HT-29 (cell line): ENCODE data around the gene HCFC1R1. TPM values are rescaled to one million over a fixed set of nuclear protein-coding genes. Genes with fewer than 3 reads are reported as not detected.

Experiments used
- DNase-seq: peaks from one replicate; pipeline ENCODE4 v3.0.0-alpha.2; 2015; ENCODE audit warnings: low spot score
- small RNA-seq: library from RNA; depleted of rRNA; stranded (forward); fragments of <200 nt; gene quantifications from one replicate; pipeline ENCODE3, GENCODE V24; 2014
- total RNA-seq: library from RNA; depleted of rRNA; stranded (reverse); fragments of >200 nt; shearing (Covaris generic); gene quantifications from 2 replicates; pipeline ENCODE4 v1.2.3, GENCODE V29; 2014; rRNA removed

HCFC1R1 gene
- total RNA-seq, 1 experiment from 2014 or later, result 32.0 TPM

DNA sequence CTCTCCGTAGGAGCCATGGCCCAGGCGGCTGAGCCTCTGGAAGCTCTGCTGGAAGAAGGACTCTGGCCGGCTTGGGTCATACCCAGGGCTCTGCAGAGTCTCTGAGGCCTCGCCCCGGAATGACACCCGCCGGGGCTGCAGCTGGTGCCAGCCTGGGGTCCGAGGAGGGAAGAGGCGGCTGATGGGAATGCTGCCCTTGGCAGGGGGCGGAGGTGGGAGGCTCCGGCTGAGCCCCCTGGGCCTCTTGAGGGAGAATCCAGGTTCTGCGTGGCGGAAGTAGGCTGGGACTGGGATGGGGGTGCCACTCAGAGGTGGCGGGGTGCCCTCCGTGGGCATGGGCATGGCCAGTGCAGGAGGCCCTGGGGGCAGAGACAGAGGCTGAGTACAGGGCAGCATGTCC lies 47.1 kb downstream of the HCFC1R1 start:
- no peak for DNase-seq

DNA sequence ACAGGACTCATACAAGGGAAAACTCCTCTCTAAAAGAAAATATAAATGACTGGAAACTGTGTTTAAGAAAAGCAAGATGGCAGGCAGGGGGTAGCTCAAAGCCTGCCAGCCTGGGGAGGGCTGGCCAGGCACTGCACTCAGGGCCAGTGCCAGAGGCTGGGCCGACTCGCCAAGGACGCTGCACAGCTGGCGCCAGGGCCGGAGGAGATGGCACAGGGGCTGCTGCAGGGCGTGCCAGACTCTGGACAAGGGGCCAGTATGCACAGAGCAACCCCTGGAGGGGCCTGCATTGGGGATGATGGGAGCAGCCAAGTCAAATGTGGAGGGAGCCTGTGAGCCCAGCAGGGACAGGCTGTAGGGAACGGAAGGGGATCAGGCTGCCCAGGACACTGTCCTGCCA lies 47.5 kb downstream of the HCFC1R1 start:
- DNase-seq, result no peak

DNA sequence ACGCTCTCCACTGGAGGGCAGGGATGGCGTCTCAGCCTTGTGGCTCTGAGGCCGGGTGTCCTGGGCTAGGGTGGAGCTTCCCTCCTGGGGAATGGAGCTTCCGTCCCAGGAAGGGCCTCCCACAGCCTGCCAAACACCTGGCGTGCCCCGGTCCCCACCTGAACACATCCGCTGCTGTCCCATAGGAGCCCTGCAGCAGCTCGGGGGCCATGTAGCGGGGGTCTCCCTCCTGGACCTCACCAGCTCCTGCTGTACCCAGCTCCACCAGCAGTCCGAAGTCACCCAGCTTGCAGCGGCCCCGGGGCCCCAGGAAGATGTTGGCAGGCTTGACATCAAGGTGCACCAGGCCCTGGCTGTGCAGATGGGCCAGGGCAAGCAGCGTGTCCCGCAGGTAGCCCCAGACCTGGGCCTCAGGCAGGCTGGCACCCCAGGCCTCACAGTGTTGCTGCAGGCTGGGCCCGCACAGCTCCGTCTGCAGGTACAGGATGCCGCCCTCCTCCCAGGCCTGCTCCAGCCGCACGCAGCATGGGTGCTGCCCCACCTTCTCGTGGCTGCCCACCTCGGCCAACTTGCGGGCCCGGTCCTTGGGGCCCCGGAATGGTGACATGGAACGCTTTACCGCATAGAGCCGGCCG lies 48.5 kb downstream of the HCFC1R1 start:
- DNase-seq, result no peak

DNA sequence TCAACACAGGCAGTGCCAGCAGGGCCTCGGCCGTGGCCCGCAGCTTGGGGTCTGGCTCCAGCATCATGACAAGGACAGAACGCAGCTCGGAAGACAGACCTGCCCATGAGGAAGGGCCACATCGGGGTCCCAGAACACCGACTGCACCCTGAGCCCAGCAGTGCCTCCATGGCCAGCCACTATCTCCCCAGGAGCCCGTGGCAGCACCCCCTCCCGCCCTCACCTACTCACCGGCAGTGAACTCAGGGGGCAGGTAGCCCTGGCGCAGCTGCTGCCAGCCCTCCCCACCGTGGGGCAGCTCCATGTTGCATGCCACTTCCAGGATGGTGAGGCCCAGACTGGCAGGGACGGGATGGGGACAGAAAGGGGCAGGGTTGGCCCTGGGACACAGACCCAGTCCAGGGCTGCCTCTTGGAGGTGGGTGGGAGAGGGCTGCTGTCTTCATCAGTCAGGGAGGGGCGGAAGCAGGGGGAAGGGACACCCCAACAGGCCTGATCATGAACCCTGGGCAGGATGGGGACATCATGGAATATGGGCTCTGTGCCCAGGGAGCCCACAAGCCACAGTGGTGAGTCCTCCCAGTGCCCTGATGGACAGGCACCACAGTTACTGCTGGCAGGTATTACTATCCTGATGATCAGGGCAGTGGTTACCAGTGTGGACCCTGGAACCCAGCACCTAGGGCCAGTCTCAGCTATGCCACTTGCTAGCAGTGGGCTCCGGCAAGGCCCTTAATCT lies 49.3 kb downstream of the HCFC1R1 start:
- DNase-seq, result no peak

DNA sequence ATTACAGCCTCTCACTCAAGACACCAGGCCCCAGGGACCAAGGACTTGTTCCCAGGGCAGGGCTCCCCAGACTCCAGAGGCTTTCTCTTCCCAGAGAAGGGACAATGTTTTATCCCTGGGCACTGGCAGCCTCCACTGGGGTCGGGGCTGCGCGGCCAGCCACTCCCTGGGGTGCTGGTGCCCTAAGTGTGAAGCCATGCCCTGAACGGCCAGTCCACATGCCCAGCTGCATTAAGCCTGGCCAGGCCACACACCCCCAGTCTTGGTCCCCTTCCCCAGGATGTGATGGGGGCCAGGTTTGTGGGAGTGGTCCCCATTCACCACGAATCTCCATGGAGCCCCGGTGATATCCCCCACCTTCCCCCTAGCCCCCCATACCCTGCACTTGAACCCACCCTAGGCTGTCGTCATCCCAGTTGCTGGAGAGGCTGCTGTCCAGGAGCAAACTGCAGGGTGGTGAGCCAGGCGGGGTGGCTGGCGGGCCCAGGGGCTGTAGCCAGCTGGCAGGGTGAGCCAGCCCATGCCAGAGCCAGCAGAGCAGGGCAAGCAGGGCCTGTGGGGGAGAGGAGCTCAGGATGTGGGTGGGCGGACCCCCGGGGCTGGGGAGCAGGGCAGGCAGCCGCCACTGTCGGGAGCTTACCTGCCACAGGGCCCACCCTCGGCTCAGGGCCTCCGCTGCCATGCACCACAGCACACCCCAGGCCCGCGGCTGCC lies 50.0 kb downstream of the HCFC1R1 start:
- DNase-seq, result no peak

DNA sequence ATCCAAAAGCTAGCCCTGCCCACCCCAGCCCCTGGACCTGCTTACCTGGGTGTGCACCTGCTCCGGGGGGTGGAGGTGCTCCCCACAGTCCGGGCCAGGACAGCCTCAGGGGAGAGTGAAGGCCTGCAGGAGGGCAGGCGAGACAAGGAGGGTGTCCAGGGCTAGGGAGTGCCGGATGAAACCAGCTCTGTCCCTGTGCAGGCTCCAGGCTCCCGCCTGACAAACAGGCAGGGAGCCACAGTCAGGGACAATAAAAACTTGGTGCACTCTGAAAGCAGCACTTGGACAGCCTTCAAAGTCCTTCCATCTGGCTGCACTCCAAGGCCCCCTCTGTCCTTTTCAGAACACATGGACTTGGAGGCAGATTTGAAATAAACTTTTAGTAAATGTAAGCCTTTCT lies 50.6 kb downstream of the HCFC1R1 start:
- DNase-seq, result no peak

Small RNA genes within 50 kb of the gene (small RNA-seq; reads per million reads assigned to genes)
- gene LINC00514, result not detected

Other genes with a start within 250 kb of the HCFC1R1 start
- gene ELOB, start 246.7 kb downstream of the HCFC1R1 start, total RNA-seq, result 387 and 398 TPM in 2 replicates
- gene PRSS33, start 236.4 kb downstream of the HCFC1R1 start, total RNA-seq, result 0.13 TPM in 1 of 2 replicates, not detected in the other
- not detected in 2 replicates for gene PRSS41, start 225.5 kb downstream of the HCFC1R1 start, total RNA-seq
- gene PRSS21, start 206.7 kb downstream of the HCFC1R1 start, total RNA-seq, result not detected in 2 replicates
- gene ZG16B, start 193.6 kb downstream of the HCFC1R1 start, total RNA-seq, result 16.1 and 23.3 TPM in 2 replicates
- gene PRSS22, start 165.8 kb downstream of the HCFC1R1 start, total RNA-seq, result 97.1 and 114 TPM in 2 replicates
- 47.4 and 52.2 TPM in 2 replicates for gene FLYWCH2, start 140.7 kb downstream of the HCFC1R1 start, total RNA-seq
- gene FLYWCH1, start 112.0 kb downstream of the HCFC1R1 start, total RNA-seq, result 25.8 and 30.1 TPM in 2 replicates
- gene KREMEN2, start 59.7 kb downstream of the HCFC1R1 start, total RNA-seq, result 0.08 and 0.31 TPM in 2 replicates
- 97.9 and 106 TPM in 2 replicates for gene PAQR4, start 54.6 kb downstream of the HCFC1R1 start, total RNA-seq
- gene PKMYT1, start 43.5 kb downstream of the HCFC1R1 start, total RNA-seq, result 86.3 and 92.1 TPM in 2 replicates
- 2.6 and 4.7 TPM in 2 replicates for gene CLDN9, start 11.0 kb downstream of the HCFC1R1 start, total RNA-seq
- gene CLDN6, start 5.8 kb downstream of the HCFC1R1 start, total RNA-seq, result not detected in 2 replicates
- gene TNFRSF12A, start 3.6 kb downstream of the HCFC1R1 start, total RNA-seq, result 709 and 783 TPM in 2 replicates
- 54.9 and 58.5 TPM in 2 replicates for gene THOC6, start 93 bp upstream of the HCFC1R1 start, total RNA-seq
- 40.5 and 50.1 TPM in 2 replicates for gene BICDL2, start 13.0 kb upstream of the HCFC1R1 start, total RNA-seq
- 0.05 TPM in 1 of 2 replicates, not detected in the other for gene MMP25, start 22.6 kb upstream of the HCFC1R1 start, total RNA-seq
- gene IL32, start 41.7 kb upstream of the HCFC1R1 start, total RNA-seq, result 5.0 and 8.5 TPM in 2 replicates
- gene ZSCAN10, start 75.4 kb upstream of the HCFC1R1 start, total RNA-seq, result not detected in 2 replicates
- 26.7 and 33.3 TPM in 2 replicates for gene ZNF205, start 88.6 kb upstream of the HCFC1R1 start, total RNA-seq
- 5.8 and 7.2 TPM in 2 replicates for gene ZNF213, start 111.1 kb upstream of the HCFC1R1 start, total RNA-seq
- gene OR1F1, start 164.3 kb upstream of the HCFC1R1 start, total RNA-seq, result not detected in 2 replicates
- gene ZNF200, start 211.2 kb upstream of the HCFC1R1 start, total RNA-seq, result 5.6 and 8.6 TPM in 2 replicates
- 0.13 TPM in 1 of 2 replicates, not detected in the other for gene MEFV, start 232.7 kb upstream of the HCFC1R1 start, total RNA-seq